CD4-positive, alpha-beta T cell treated with Interleukin-12 subunit alpha and Interleukin-12 subunit beta, for 1 hour (primary cell): ENCODE results near the gene CALML3.

ENCODE experiments used
- DNase-seq: peaks from one replicate; pipeline ENCODE4 v3.0.0-alpha.2; 2020

The CALML3 gene

DNA sequence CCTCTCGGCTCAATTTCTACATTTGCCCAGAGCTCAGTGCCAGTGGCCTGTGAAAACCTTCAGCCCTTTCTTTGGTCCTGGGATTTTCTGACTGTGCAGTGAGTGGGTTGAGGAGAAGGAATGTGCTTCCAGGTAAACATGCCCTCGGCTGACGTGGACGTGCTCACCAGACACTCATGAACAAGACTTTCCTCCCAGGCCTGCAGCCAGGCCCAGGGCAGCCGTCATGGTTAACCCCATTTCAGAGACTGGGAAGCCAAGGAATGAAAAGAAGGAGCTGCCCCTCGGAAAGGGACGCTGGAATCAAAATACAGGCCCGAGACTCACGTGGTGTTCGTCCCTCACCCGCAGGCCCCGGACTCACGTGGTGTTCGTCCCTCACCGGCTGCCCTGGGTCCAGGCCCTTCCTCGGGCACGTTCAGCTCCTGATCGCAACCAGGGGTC lies 16.6 kb upstream of the CALML3 start:
- DNase-seq, result no peak

DNA sequence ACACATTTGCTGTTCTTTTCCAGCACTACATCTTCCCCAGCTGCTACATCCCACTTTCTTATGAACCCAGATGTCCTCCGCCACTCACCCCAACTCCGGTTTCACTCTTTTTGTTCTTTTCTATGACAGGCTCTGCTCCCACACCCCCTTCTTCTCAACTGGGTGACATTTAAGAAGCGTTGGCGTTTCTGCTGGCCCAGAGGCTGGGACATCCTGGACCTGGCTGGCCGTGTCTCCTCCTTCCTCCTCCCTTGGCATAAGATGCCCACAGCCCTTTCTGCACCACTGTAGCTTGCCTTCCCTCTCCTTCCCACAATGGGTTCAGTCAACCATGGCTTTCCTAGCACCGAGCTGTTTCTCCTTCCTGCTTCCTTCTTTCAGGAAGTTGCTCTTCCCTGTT lies 16.0 kb upstream of the CALML3 start:
- no peak for DNase-seq

DNA sequence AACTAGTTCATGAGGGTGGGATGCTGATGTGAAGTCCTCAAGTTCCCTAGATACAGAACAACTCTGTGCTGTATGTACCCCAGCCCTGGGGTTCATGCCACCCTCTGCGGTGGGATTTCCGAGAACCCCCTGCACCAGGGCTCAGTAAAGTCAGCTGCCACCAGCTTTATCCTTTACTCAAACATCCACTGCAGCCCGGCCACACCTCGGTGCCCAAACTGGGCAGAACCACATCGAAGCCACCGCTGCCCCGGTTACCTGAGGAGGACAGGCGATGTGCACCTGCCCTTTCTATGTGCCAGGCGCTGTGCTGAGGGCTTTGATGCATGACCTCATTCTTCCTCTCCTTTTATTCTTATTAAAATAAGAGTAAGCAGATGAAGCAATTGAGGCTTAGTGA lies 15.5 kb upstream of the CALML3 start:
- DNase-seq, result no peak

DNA sequence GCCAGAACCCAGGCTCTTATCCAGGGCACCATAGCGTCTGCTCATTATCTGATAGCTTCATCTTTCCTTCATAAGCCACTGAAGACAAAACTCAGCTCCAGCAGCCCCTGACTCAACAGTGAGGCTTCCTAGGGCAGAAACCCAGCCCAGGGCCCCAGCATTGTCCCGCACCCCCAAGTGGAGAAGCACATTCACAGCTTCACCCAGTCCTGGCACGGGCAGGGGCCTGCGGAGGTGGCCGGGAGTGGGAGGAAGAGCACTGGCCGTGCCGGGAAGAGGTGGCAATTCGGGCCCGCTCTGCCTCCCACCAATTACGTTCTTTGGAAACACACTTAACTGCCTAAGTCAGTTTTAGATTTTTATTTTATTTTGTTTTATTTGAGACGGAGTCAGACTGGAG lies 15.1 kb upstream of the CALML3 start:
- DNase-seq, result no peak

DNA sequence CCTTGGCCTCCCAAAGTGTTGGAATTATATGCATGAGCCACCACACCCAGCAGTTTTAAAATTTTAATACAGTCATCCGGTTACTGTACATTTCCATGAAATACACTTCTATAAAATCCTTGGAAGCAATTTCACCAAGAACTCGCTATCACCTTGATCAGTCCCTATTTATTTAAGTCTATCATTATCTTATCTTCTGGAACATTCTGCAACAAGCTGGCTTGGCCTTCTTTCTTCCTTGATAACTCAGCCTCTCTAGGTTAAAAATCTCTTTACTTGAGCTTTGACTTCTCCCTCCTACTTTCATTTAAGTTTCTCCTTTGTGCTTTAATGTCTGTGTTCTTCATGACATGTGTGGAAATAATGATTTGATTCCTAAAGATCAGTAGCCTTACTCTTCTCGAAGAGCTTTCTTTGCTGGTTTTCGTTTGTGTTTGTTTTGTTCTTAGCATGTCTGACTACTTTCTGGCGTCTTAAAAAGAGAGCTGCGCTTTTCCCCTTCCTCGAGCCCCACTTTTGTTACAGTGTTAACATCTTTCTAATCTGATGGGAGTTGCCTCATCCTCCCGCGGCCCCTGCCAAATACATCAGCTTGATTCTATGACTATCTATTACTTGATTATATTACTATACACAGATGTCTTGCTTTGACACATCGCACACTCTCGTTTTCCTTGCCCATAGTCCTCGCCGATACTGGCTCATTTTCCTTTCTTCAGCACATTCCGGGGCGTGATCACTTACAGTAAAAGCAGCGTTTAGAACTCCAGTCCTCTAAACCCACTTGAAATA lies 14.3 kb upstream of the CALML3 start:
- DNase-seq, result no peak

DNA sequence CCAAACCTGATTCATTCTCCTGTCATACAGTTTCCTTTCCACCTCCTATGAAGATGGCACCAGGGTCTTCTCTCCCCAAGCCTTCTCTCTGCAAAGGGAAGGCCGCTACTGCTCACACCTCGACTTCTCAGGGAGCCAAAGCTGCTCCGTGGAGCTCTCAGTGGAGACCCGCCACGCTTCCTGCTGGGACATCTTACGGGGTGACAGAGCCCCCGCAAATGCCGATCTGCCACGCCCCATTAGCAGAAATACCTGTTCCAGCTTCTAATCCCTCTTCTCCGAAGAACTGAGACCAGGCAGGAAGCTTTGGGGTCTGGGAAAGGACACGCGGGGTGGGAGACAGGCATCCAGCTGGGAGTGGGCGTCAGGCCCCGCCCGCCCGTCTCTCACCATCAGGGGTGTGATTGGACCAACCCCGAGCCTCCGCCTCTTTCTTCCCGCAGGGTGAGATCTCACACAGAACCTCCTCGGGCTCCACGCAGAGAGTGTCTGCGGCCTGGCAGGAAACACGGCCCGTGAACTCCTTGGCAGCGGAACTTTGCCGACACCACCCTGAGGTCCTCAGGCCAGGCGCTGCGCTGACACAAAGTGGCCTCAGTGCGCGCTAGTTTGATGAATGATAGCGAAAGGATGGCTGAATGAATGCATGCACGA lies 13.4 kb upstream of the CALML3 start:
- DNase-seq, result no peak

DNA sequence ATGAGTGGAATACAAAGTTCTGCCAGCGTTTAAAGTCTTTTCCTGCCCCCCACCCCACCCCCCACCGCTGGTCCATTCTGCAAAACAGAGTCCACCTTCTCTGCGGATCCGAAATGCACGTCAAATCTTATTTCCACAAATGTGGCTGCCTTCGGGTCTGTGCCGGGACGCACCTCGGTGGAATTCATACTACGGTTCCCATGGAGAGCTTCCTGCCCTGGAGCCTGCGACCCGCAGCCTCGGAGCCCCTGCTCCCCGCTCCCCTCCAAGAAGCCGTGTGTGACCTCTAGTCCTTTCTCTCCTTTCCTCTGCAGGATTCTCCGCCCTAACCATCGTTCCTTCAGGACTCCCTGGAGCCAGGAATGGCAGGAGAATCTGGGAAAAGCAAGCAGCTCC lies 12.9 kb upstream of the CALML3 start:
- no peak for DNase-seq

DNA sequence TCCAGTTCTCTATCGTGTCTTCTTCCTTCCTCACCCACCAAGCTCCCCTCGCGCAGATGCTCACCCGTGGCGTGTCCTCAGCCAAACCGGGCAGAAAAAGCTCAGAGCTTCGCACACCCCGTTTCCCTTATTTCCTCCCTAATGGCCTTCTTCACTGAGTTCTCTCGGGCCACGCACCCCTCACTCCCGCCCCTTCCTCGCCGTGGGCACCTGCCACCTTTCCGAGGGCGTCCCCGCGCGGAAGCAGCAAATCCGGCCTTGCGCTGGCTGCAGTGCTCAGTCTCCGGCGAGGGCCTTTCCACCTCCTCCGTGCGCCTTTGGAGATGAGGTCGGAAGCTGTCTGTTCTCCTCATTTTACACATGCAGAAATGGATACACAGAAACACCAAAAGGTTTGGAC lies 12.4 kb upstream of the CALML3 start:
- no peak for DNase-seq

DNA sequence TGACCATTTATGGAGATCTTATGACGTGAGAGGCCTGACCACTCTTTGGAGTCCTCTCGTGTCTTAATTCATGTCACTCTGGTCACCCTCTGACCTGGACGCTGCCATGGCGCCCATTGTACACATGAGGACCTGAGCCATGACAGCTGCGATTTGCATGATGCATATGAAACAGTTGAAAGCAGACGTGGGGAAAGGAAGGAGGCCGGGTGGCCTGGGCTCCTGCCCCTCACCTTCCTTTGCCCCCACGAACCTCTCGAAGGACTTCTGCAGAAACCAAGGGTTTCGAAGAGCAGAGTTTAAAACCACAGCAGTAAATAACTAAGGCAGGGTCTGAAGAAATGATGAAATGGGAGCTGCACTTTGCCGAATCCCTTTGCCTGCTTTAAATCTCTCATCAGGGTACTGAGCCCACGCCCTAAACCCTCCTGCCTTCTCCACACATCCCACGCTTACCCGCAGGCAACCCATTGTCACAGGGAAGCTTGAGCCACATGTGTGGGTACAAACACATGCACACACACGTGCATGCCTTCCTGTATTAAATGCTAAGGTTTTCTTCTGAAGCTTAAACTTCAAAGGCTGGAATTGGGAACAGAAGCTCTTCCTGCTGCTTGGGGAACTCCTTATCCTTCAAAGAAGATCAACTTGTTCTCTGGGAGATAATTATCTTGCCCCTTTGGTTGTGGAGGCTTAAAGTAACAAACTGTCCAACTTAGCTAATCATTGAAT lies 11.7 kb upstream of the CALML3 start:
- no peak for DNase-seq

DNA sequence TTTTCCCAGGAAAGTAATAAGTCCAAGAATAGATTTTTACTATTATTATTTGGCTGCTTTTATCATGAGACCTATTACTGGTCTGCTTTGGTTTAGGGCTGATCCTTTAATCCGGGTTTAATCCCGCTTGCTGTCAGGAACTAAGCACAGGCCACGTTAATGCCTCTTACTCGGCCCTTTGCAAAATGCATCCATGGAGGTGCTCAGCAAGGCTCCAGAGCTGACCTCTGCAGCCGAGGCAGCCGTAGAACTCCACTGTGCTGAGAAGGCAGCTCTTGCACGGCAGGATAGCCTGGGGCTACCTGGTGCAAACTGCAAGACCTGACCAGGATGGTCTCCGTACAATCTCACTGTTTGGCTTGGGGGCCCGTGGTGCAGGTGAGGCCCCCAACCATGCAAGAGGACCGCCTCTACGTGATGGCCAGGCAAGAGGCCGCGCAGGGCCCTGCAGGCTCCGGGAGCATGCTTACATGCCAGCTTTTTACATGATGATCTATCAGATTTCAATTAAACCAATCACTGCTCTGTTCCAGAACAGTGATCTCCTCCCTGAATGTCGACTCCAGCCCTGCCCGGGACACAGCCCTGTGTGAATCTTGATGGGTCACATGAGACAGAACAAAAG lies 10.4 kb upstream of the CALML3 start:
- DNase-seq, result no peak

DNA sequence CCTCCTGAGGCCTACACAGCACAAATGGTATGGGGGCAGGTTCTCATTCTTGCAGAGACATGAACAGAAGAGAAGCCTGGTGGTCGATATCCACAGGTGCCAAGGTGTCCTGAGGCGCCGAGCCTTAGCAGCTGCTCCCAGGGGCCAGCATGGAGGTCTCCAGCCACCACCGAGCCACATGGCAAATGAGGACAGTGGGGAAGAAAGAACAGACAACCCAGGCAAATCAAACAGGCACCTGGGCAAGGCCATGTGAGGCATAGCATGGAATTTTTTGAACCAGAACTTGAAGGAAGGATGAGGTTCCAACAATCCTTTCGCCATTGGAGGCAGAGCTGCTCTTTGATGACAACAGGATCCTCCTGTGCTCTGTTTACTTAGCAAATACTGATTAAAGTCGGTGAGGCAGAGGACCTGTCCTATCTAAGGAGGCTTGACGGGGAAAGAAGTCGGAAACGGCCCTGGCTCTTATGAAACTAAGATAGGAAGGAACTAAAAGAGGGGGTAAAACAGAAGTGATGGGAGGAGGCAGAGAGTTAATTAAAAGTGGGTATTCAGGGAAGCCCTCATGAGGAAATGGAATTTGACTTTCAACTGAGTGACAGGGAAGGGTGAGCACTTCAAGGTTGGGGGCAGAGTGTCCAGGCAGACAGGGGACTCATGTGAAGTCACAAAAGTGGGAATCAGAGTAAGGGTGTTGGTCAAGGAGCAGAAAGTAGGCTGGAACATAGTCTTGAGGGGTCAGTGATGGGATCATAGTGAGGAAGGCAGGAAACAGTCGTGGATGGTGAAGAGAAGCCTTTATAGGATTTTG lies 8.6 kb upstream of the CALML3 start:
- DNase-seq, result no peak

DNA sequence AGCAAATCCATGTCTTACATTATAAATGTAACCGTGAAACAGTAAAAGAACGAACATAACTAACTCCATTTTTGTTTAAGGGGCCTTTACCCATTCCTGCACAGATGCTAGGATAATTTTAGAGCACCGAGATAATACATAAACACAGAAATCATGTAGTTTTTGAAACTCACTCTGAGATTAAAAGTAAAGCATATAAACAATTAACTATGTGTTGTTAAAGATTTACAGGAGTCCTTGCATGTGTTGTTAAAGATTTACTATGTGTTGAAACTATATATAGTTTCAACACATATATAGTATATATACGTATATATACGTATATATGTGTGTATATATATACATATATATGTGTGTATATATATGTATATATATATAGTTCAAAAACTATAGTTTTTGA lies 7.2 kb upstream of the CALML3 start:
- no peak for DNase-seq

DNA sequence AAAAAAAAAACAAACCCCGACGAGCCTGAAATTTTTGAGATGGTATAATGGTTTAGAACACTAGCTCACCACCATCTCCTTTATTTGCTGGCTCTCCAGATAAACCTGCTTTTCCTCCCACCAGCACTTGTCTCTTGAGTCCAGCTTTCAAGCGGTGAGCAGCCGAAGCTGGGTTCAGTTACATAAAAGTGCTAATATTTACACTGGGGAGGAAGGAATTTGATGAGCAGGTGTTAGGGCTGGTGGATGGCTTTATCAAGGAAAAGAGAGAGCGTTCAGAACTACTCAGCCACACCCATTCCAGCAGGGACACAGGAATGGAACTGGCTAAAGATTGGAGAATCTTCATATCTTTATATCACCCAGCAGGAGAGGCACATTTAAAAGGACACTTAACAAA lies 6.6 kb upstream of the CALML3 start:
- DNase-seq, result no peak

DNA sequence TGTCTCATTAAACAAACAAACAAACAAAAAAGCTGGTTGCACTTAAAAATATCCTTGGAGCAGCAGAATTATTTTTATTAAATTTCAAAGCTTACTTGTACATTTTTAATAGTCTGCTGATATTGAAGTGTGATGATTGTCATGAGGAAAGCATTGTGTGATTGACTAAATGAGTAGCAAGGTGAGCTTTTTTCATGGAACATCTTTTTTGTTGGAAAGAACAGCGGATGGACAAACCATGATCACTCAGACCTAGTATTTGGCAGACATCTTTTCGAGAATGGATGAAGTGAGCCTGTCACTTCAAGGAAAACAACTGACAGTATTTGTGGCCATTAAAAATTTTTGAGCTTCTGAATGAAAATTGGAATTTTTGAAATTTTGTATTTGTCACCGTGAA lies 5.7 kb upstream of the CALML3 start:
- no peak for DNase-seq

DNA sequence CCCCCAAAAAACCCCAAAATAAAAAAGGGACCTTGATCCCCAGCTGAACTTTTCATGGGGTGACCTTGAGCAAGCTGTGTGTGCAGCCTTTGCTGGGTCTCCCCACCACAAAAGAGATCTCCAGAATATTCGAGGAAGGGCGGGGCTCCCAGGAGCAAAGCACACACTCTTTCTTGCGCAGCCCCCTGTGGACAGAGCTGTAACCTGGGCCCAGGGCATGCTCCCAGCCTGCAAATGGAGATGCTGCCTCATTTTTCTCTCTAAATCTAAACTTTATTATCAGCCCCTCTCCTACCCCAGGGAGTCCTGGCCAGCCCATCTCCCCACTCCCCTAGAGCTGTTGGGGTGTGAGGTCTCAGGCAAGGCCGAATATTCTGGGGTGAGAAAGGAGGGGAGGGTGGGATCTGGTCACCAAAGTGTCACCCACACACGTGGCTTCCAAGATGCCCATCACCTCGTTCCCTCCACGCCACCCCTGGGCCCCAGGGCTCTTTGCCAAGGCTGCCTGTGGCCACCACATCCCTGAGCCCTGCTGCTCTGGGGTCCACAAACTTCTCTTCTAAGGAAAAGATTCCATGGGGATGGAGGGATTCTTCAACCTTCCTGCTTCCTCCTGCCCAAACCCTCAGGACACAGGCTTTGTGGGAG lies 1.7 kb upstream of the CALML3 start:
- no peak for DNase-seq

DNA sequence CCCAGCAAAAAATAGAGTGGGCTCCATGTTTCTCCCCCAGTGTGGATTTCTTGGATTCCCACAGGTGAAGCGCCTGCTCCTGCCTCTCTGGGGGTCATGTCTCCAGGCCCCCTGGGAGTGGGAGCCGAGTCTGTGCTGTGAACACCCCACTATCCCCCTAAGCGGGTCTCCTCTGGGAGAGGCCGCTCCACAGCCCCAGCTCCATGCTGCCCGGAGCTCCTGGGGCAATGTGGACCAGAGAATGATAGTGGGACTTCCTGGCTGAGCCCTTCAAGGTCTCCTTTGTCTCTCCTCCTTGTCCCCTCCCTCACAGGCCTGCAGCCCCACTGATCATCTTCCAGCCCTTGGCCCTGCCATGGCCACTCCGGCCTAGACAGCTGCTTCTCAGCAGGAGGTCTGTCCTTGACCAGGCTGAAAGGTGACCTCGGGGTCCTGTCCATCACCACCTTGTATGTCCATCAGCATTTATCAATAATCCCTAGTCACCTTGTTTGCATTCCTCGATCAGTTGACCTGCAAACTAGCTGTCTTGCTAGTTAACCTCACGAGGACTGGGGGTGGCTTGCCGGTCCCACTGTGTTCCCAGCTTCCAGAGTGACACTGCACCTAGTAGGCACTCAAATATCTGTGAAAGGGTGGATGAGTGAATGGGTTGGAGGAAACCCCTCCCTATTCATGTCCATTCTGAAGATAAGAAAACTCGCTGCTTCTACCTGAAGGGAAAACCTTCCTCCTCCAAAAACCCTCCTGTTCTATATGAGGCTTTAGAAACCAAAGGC lies 776 bp upstream of the CALML3 start:
- no peak for DNase-seq

DNA sequence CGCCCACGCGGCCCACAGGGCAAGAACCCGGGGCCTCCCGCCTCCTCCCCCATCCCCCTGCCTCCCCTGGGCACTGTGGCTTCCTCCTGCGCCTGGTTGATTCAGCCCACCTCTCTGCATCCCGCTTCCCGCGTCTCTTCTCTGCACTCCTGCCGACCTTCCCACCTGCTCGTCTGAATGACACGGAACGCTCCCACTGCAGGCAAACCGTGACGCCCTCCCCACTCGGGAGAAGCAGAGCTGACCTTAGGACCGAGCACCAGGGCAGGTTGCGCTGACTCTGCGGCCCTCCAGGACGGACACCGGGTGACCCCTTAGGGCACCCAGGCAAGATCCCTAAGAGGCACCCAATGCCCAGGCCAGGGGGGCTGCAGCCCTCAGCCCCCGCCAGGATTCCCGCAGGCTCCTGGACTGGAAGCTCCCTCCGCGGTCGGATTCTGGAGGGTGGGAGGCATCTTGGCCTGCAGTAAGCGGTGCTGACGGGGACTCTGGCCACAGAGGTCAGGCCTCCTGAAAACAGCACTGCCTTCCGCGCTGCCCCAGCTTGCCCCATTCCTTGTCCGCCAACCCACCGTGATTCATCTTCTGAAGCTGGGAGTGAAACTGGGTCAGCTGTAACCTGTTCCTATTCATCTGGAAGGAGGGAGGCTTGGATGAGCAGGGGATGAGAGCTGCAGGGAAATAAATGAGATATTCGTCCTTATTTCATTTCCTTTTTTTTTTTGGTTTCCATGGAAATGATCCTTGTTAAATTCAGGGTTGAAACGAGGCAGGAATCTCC lies 990 bp downstream of the CALML3 start:
- no peak for DNase-seq

DNA sequence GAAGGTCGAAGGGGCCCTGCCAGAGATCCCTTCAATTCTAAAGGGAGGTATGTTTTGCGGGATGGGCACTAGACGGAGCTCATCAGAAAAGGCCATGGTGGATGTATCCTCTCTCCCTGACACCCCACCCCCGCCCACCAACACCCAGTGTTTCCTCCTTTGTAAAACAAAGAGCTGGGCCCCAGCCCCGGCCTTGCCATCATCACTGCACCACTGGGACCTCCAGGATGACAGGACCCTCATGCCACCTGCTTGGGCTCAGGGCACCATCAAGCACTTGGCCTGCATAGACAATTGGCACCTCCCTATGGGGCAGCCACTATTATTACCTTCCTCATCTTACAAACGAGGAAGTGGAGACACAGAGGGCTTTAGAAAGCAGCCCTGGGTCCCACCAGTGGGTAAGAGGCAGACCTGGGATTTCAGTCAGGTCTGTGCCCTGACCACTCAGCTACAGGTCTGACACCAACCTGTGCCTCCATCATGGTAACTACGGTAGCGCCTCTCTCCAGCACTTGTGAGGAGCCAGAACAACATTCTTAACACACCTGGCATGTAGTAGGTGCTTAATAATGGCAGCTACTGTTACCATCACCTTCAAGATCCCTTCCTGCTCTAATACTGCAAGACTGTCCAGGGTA lies 2.0 kb downstream of the CALML3 start:
- DNase-seq, result no peak

DNA sequence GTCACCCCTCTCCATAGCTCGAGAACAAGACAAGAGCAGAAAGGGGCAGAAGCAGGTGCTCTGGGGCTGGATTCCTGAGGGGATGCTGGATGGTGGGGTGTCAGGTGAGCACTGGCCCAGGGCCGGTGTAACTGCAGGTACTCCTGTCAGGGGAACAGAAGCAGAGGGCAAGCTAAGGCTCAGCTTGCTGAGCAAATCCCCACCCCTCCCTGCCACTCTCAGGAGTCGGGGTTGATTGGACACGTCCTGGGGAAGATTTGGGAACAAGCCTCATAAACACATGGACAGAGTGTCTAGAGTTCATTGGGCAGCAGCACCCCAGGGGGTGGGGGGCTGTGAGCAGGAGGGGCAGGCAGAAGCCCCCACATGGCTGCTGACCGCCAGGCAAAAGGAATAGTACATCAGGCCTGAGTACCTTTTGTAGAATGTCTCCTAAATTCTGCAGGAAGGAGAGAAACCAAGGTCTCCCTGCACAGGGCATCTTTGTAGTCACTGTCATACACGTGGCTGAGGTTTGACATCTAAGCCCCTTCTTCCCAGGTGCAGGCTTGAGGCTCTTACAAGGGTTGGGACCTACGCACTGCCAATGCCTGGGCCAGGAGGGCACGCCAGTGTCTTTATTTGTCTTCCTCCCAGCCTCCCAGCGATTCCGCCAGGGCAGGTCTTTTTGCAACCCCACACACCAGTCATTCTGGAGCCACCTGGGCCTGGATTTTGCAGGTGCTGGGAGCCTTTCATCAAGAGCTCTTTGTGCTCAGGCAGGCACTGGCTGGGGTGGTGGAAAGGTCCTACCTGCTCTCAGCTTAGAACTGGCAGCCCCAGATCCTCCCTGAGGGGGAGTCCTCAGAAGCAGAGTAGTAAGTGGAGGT lies 2.8 kb downstream of the CALML3 start:
- no peak for DNase-seq
